ENCODE data around the gene ALS2.
A peak's percentile ranks its signal among the peaks of the same experiment; 100 is the strongest.

ALS2 gene

GRCh38 chr2:201793631-201794030 lies 12.9 kb upstream of the ALS2 start:
- H3K27me3 ChIP-seq (ENCODE audit: insufficient read depth, poor library complexity, severe bottlenecking), result no peaks in the 10 kb centered on the region
- no peak for DNase-seq (ENCODE audit: low read depth in 1 of 2, low spot score in 1 of 2)
- no peak overlapping the region for H3K4me3 ChIP-seq (replicated peaks; ENCODE audit: insufficient read depth, low read length)
- no peak for TF ChIP-seq SPI1 (IDR thresholded peaks at IDR 0.05; ENCODE audit: borderline replicate concordance, low read depth)
- no peak for TF ChIP-seq REST (IDR thresholded peaks at IDR 0.05; ENCODE audit: insufficient replicate concordance, low read depth)
- TF ChIP-seq POLR2AphosphoS5 (IDR thresholded peaks at IDR 0.05; ENCODE audit: low read depth), result no peak
- TF ChIP-seq CTCF (IDR thresholded peaks at IDR 0.05; ENCODE audit: insufficient read depth, low read length), result no peak
- TF ChIP-seq GABPA (IDR thresholded peaks at IDR 0.05; ENCODE audit: low read depth), result no peak
- no peak overlapping the region for H3K27ac ChIP-seq (replicated peaks)

DNA sequence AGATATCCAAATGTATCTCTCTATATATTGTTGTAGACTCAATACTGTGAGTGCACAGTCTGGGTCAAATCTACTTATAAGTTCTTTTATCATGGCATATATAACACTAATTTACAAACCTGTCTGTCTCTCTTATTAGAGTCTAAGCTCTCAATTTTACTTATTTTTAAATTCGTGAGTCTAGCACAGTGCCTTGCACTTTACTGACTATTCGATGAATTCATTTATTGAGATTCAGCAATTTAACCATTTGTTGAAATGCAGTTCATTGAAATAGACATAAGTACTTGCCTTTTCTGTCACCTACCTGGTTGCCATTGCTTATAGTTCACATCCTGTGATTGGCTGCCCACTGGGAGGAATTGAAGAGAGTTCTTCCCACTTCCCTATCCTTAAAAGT lies 10.3 kb upstream of the ALS2 start:
- DNase-seq (ENCODE audit: low read depth in 1 of 2, low spot score in 1 of 2), result no peak
- H3K4me3 ChIP-seq (replicated peaks; ENCODE audit: insufficient read depth, low read length), result no peak overlapping the region
- no peak for TF ChIP-seq POLR2AphosphoS5 (IDR thresholded peaks at IDR 0.05; ENCODE audit: low read depth)
- TF ChIP-seq SPI1 (IDR thresholded peaks at IDR 0.05; ENCODE audit: borderline replicate concordance, low read depth), result no peak
- TF ChIP-seq CTCF (IDR thresholded peaks at IDR 0.05; ENCODE audit: insufficient read depth, low read length), result no peak
- TF ChIP-seq GABPA (IDR thresholded peaks at IDR 0.05; ENCODE audit: low read depth), result no peak
- no peak for TF ChIP-seq REST (IDR thresholded peaks at IDR 0.05; ENCODE audit: insufficient replicate concordance, low read depth)
- no peak overlapping the region; the same call in 1 of the 2 replicates for H3K27ac ChIP-seq (replicated peaks)
- H3K27me3 ChIP-seq (ENCODE audit: insufficient read depth, poor library complexity, severe bottlenecking), result no peaks in the 10 kb centered on the region

- TF ChIP-seq POLR2AphosphoS5 (IDR thresholded peaks at IDR 0.05; ENCODE audit: low read depth) (no peak), GABPA (IDR thresholded peaks at IDR 0.05; ENCODE audit: low read depth) (no peak), SPI1 (IDR thresholded peaks at IDR 0.05; ENCODE audit: borderline replicate concordance, low read depth) (no peak), REST (IDR thresholded peaks at IDR 0.05; ENCODE audit: insufficient replicate concordance, low read depth) (no peak), CTCF (IDR thresholded peaks at IDR 0.05; ENCODE audit: insufficient read depth, low read length) (no peak)
- DNase-seq (ENCODE audit: low read depth in 1 of 2, low spot score in 1 of 2), result peak in 1 of 2 experiments; percentile 17
- no peak overlapping the region for H3K4me3 ChIP-seq (replicated peaks; ENCODE audit: insufficient read depth, low read length)
Measured at GRCh38 chr2:201790291-201790690, 9.6 kb upstream of the ALS2 start.

More at GRCh38 chr2:201790291-201790690, 9.6 kb upstream of the ALS2 start:
- Histone ChIP-seq H3K27me3 (ENCODE audit: insufficient read depth, poor library complexity, severe bottlenecking) (no peaks in the 10 kb centered on the region), H3K27ac (replicated peaks) (peak overlapping the region; percentile 29)
